HG02970 (cell line): ENCODE measurements around the gene DAD1.

Experiments
- ATAC-seq: cut with Tn5 transposase; IDR thresholded peaks from one replicate; pipeline ENCODE4 v1.9.1; 2021; ENCODE audit warnings: mild to moderate bottlenecking, moderate library complexity, moderate number of reproducible peaks; ENCODE audit not compliant: unreplicated experiment, low FRiP score

Gene DAD1

GRCh38 chr14:22521449-22522239 is 67.4 kb downstream of the DAD1 start:
- no peak for ATAC-seq

GRCh38 chr14:22520796-22521195 is 68.2 kb downstream of the DAD1 start:
- no peak for ATAC-seq

GRCh38 chr14:22519877-22520685 is 68.9 kb downstream of the DAD1 start:
- ATAC-seq = no peak

DNA sequence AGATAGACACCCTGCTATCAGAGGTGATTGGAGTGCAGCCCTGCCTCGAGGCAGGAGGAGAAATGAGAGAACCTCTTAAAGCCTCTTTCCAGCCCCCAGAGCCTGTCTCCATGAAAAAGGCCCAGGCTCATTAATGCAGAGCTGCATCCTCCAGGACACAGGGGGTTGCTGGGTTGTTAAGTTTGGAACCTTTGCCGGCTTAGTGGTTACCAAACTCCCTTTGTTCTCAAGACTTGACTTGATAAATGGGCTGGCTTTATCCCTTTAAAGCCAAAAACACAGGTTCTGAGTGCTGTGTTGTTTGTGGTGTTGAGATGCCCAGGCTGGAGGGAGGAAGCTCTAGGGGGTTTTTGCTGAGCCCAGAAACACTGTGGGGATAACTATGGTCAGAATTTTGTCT is 71.0 kb downstream of the DAD1 start:
- ATAC-seq = no peak

- ATAC-seq = no peak
Measured at GRCh38 chr14:22517117-22517720, 71.8 kb downstream of the DAD1 start.

DNA sequence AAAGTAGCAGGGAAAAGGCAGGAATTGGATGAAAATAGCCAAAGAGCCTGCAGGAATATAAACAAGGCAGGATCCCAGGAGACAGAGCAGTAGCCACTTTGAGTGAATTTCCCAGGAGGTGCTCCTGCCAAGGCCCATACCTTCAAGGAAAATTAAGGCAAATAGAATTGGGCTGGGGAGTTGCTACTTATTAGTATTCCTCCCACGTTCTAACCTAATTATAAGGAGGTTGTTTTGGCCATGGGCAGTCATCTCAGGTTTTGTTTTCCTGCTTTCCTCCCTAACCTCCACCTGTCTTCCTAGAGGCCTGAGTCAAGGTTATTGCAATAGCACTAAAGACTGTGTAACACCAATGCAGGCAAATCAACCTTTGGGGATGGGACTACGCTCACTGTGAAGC is 73.1 kb downstream of the DAD1 start:
- ATAC-seq = no peak
